ENCODE measurements around the gene LSAMP.

GRCh38 chr3:115986555-115987207 is 458.6 kb downstream of the LSAMP start:
- TF ChIP-seq, protein P1, sequence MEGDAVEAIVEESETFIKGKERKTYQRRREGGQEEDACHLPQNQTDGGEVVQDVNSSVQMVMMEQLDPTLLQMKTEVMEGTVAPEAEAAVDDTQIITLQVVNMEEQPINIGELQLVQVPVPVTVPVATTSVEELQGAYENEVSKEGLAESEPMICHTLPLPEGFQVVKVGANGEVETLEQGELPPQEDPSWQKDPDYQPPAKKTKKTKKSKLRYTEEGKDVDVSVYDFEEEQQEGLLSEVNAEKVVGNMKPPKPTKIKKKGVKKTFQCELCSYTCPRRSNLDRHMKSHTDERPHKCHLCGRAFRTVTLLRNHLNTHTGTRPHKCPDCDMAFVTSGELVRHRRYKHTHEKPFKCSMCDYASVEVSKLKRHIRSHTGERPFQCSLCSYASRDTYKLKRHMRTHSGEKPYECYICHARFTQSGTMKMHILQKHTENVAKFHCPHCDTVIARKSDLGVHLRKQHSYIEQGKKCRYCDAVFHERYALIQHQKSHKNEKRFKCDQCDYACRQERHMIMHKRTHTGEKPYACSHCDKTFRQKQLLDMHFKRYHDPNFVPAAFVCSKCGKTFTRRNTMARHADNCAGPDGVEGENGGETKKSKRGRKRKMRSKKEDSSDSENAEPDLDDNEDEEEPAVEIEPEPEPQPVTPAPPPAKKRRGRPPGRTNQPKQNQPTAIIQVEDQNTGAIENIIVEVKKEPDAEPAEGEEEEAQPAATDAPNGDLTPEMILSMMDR (conservative IDR thresholded peaks at IDR 0.05; ENCODE audit: low read length) = peak; percentile 47
- no peak for TF ChIP-seq EZH2phosphoT487 (IDR thresholded peaks at IDR 0.05; ENCODE audit: borderline replicate concordance)
